ENCODE results near the gene ZNF217. TPM values are rescaled to one million over a fixed set of nuclear protein-coding genes. Genes with fewer than 3 reads are reported as not detected.
"Not testable (repeated sequence)": the region's sequence is repeated elsewhere in the genome, so short reads cannot be mapped to it uniquely, and the experiment has no call there.

Gene ZNF217
- 10 to 100 TPM; 89.5 to 90.4 TPM for total RNA-seq

DNA sequence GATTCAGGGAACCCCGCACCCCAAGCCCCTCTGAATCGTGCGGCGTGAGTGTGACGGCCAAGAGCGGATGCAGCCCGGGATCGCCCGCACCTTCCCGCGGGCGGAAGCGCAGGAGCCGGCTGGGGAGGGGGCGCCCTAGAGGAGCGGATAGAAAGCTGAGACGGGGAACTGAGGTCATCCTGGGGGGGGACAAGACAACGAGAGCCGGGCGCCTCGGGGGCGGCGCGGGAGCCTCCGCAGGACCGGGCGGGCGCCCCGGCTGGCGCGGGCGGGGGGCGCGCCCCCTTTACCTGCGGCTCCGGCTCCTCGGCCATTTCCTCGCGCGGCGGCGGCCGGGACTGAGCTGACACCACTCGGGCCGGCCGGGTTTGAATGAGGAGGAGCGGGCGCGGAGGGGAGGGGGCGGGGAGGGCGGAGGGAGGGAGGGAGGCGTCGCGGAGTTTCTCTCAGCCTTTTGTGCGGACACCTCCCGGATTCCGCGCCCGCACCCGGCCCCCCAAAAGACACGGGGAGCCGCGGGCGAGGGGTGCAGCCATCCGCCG, at the start of gene ZNF217:
TSS of gene ZNF217 (minus strand) at position 374 of the 542 bp plus-strand sequence. CDS start 11,013 bp downstream, outside the sequence.
- Mint-ChIP-seq H3K4me1 (peaks cover 43% of the 10 kb centered on the region), H3K36me3 (ENCODE audit: low read depth) (peaks cover 36% of the 10 kb centered on the region), H3K27ac (peak within 1 kb of the TSS; percentile 99), H3K4me3 (peak within 1 kb of the TSS; percentile 99)
- CTCF ChIA-PET, result interaction anchor here (0.8 to 2.6 kb wide), 5 partner anchors 11 to 346 kb away, joined by 3 to 13 read pairs (median 7); no protein-coding TSS in a partner anchor
- POLR2A ChIA-PET, result interaction anchor here (0.8 to 7.1 kb wide), 22 partner anchors 9 to 347 kb away, joined by 3 to 89 read pairs (median 7); no protein-coding TSS in a partner anchor
- H3K9me3 Mint-ChIP-seq, H3K27me3 Mint-ChIP-seq: not testable (repeated sequence)
- DNase-seq, result peak; percentile 82

DNA sequence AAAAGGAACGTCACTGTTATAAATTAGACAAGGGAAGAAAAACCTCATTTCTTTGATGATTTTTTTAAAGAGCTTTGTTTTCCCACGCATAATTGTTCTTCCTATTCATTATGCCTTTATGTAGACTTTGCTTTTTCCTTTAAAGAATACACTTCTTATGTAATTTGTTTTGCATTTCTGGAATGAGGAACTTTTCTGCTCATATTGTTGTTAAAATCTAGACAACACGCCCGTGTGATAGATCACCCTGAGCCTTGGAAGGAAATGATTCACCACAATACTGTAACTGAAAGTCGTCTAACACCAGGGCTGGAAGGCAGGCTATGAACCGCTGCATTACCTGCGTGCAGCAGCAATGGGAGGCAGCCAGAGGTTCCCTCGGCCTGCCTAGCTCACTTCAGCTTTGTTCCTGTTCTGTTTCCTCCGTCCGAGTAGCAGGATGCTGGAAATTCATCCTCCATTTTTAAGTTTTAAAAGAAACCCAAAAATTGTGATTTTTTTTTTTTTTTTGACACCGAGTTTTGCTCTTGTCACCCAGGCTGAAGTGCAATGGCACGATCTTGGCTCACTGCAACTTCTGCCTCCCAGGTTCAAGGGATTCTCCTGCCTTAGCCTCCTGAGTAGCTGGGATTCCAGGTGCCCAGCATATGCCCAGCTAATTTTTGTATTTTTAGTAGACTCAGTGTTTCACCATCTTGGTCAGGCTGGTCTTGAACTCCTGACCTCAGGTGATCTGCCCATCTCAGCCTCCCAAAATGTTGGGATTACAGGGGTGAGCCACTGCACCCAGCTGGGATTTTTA, 49.6 kb upstream of the ZNF217 start:
- Mint-ChIP-seq H3K4me3 (peak overlapping the region; percentile 57), H3K4me1 (peaks cover 33% of the 10 kb centered on the region), H3K27me3 (no peaks in the 10 kb centered on the region), H3K9me3 (no peaks in the 10 kb centered on the region), H3K27ac (peak overlapping the region; percentile 90), H3K36me3 (ENCODE audit: low read depth) (no peaks in the 10 kb centered on the region)
- ChIA-PET POLR2A (interaction anchor here (0.7 to 3.8 kb wide), 26 partner anchors 9 to 830 kb away, joined by 3 to 56 read pairs (median 5); partner anchors contain the start of gene ZNF217), CTCF (interaction anchor here (0.7 to 1.6 kb wide), 14 partner anchors 10 to 273 kb away, joined by 3 to 9 read pairs (median 5); no protein-coding TSS in a partner anchor)
- peak; percentile 71 for DNase-seq

DNA sequence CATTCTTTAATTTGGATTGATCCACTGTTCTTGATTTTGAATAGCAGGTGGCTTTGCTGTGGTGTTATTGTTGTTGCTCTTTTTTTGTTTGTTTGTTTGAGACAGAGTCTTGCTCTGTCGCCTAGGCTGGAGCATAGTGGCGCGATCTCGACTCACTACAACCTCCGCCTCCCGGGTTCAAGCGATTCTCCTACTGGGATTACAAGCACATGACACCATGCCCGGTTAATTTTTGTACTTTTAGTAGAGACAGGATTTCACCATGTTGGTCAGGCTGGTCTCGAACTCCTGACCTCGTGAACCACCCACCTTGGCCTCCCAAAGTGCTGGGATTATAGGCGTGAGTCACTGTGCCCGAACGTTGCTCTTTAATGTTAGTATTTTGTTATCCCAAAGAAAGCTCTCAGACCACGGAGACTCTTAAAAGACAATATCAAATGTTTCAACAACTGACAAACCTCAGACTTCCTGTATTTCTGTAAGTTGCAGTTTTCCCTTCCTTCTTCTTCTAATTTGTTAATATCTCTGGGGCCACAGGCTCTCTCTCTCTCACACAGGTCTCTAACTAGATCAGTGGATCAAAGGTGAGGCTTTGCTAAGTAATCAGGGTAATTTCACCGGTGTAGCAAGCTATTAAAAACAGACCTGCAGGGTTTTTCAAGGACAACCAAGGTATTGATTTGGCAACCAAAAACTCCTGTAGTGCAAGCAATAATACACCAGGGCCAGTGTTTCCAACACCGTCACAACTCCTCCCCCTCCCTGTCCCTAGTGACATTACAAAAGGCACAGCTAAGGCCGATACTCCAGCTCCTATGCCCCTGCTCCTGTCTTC, 48.8 kb upstream of the ZNF217 start:
- ChIA-PET CTCF (interaction anchor here (0.7 to 1.6 kb wide), 14 partner anchors 11 to 273 kb away, joined by 3 to 9 read pairs (median 4); no protein-coding TSS in a partner anchor), POLR2A (interaction anchor here (0.7 to 3.8 kb wide), 25 partner anchors 10 to 829 kb away, joined by 3 to 56 read pairs (median 5); partner anchors contain the start of gene ZNF217)
- DNase-seq, result peak; percentile 54
- peak overlapping the region; percentile 57 for H3K4me3 Mint-ChIP-seq
- H3K36me3 Mint-ChIP-seq (ENCODE audit: low read depth), result no peaks in the 10 kb centered on the region
- H3K27ac Mint-ChIP-seq, result peak overlapping the region; percentile 90
- H3K9me3 Mint-ChIP-seq, result no peaks in the 10 kb centered on the region
- peaks cover 33% of the 10 kb centered on the region for H3K4me1 Mint-ChIP-seq
- H3K27me3 Mint-ChIP-seq, result no peaks in the 10 kb centered on the region

DNA sequence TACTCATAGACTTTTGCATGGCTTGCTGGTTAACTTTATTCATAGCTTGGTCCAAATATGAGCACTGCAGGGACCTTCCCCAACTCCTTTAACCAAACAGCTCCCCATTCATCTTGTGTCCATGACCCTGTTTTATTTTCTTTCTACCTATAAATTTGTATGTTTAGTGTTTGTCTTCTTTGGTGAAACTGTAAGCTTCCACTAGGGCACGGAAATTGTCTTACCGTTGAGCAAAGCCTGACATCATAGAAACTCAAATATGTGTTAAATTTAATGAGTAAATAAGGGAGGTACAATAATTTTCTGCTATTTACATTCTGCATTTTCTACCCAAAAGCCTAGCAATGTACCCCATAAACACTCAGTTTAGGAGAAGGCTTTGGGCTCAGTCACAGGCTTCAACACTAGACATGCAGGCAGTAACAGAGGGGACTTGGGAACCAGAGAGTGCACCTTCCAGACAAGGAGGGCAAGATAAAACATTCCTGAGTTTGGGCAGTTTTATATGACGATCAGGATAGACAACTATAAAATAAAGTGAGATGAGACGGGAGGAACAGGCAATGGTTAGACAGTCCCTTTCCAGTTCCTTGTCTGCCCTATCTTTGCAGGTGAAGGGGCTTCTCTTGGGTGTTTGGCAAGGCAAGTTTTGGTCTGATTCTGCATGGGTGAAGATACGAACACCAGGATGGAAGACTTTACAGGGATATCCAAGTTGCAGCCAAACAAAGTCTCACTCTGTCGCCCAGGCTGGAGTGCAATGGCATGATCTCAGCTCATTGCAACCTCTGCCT, 46.2 kb upstream of the ZNF217 start:
- H3K9me3 Mint-ChIP-seq, result no peaks in the 10 kb centered on the region
- no peak overlapping the region for H3K27ac Mint-ChIP-seq
- no peak overlapping the region for H3K4me3 Mint-ChIP-seq
- ChIA-PET POLR2A (interaction anchor here (1.0 to 3.8 kb wide), 4 partner anchors 17 to 45 kb away, joined by 4 to 56 read pairs (median 6); no protein-coding TSS in a partner anchor), CTCF (interaction anchor here (1.5 to 2.7 kb wide), 2 partner anchors 18 to 21 kb away, joined by 3 to 8 read pairs; no protein-coding TSS in a partner anchor)
- DNase-seq, result no peak
- H3K4me1 Mint-ChIP-seq, result peaks cover 41% of the 10 kb centered on the region
- no peaks in the 10 kb centered on the region for H3K27me3 Mint-ChIP-seq
- no peaks in the 10 kb centered on the region for H3K36me3 Mint-ChIP-seq (ENCODE audit: low read depth)

DNA sequence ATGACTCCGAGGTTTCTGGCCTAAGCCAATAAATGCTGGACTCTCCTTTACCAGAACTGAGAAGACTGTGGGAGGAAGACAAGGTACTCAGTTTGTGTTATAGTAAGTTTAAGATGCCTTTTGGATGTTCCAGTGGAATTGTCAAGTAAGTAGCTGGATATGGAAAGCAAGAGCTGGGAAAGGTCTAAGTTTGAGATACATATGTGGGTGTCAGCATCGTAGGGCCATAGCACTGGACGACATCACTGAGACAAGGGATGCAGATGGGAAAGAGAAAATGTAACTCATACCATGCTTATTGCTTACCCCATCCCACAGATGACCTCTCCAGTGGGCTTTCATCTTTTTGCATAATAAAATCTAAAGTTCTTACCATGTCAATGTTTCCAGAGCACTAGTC, 45.5 kb upstream of the ZNF217 start:
- POLR2A ChIA-PET, result interaction anchor here (1.0 to 1.3 kb wide), 3 partner anchors 16 to 44 kb away, joined by 4 to 7 read pairs (median 4); no protein-coding TSS in a partner anchor
- no peak overlapping the region for H3K4me3 Mint-ChIP-seq
- peaks cover 39% of the 10 kb centered on the region for H3K4me1 Mint-ChIP-seq
- CTCF ChIA-PET, result interaction anchor here (1.5 to 2.7 kb wide), 2 partner anchors 17 to 22 kb away, joined by 3 to 8 read pairs; no protein-coding TSS in a partner anchor
- no peaks in the 10 kb centered on the region for H3K36me3 Mint-ChIP-seq (ENCODE audit: low read depth)
- H3K27me3 Mint-ChIP-seq, result no peaks in the 10 kb centered on the region
- no peak overlapping the region for H3K27ac Mint-ChIP-seq
- no peak for DNase-seq
- peaks cover 2% of the 10 kb centered on the region for H3K9me3 Mint-ChIP-seq

DNA sequence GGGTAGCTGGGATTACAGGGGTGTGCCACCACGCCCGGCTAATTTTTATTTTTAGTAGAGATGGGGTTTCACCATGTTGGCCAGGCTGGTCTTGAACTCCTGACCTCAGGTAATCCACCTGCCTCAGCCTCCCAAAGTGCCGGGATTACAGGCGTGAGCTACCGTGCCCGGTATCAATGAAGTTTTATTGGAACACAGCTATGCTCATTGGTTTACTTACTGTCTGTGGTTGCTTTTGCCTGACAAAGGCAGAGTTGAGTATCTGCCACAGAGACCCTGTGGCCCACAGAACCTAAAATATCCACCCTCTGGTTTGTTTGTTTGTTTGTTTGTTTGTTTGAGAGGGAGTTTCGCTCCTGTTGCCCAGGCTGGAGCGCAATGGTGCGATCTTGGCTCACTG, 43.7 kb upstream of the ZNF217 start:
- POLR2A ChIA-PET; CTCF ChIA-PET; H3K9me3 Mint-ChIP-seq; H3K27me3 Mint-ChIP-seq; H3K4me3 Mint-ChIP-seq; DNase-seq; H3K27ac Mint-ChIP-seq; H3K36me3 Mint-ChIP-seq (ENCODE audit: low read depth): not testable (repeated sequence)
- H3K4me1 Mint-ChIP-seq, result peaks cover 22% of the 10 kb centered on the region

DNA sequence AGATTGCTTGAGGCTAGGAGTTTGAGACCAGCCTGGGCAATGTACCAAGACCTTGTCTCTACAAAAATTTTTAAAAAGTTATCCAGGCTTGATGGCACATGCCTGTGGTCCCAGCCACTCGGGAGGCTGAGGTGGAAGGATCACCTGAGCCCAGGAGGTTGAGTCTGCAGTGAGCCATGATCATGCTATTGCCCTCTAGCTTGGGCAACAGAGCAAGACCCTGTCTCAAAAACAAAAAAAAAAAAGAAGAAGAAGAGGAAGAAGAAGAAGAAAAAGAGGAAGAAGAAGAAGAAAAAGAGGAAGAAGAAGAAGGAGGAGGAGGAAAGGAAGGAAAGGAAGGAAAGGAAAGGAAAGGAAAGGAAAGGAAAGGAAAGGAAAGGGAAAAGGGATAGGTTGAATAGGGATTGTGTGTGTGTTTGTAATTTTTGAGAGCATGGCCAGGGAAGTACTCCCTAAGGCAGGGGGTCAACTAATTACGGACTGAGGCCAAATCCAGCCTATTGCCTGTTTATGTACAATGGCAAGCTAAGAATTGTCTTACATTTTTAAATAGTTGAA, 43.0 kb upstream of the ZNF217 start:
- ChIA-PET POLR2A (interaction anchor here (1.5 kb wide), 1 partner anchor 27 kb away, joined by 4 read pairs; no protein-coding TSS in a partner anchor), CTCF (interaction anchor here (1.5 kb wide), 1 partner anchor 9 kb away, joined by 3 read pairs; no protein-coding TSS in a partner anchor)
- Mint-ChIP-seq H3K4me1 (peaks cover 17% of the 10 kb centered on the region), H3K27me3 (no peaks in the 10 kb centered on the region), H3K9me3 (peaks cover 4% of the 10 kb centered on the region), H3K4me3 (no peak overlapping the region), H3K27ac (no peak overlapping the region), H3K36me3 (ENCODE audit: low read depth) (no peaks in the 10 kb centered on the region)
- no peak for DNase-seq

DNA sequence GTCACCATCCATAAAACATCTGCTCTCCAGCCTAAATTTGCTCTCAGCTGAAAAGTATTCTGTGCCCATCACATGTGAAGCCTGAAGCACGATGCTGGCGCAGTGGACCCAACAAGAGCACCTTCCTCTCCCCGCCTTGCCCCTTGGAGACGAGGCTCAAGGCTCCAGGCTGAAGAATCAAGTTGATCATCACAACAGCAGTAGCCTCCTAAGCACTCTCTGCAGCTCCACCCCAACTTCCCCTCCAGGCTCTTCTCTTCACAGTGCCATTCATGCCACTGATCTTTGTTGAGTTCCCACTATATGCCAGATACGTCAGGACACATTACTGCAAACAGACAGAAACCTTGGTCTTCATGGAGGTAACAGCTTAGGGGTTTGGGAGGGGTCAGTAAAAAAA, 41.6 kb upstream of the ZNF217 start:
- CTCF ChIA-PET, result interaction anchor here (1.5 kb wide), 1 partner anchor 11 kb away, joined by 3 read pairs; no protein-coding TSS in a partner anchor
- no peak for DNase-seq
- POLR2A ChIA-PET, result interaction anchor here (1.5 kb wide), 1 partner anchor 25 kb away, joined by 4 read pairs; no protein-coding TSS in a partner anchor
- H3K9me3 Mint-ChIP-seq, result peaks cover 4% of the 10 kb centered on the region
- H3K27me3 Mint-ChIP-seq, result no peaks in the 10 kb centered on the region
- H3K4me1 Mint-ChIP-seq, result peaks cover 9% of the 10 kb centered on the region
- no peak overlapping the region for H3K27ac Mint-ChIP-seq
- H3K4me3 Mint-ChIP-seq, result no peak overlapping the region
- no peaks in the 10 kb centered on the region for H3K36me3 Mint-ChIP-seq (ENCODE audit: low read depth)

DNA sequence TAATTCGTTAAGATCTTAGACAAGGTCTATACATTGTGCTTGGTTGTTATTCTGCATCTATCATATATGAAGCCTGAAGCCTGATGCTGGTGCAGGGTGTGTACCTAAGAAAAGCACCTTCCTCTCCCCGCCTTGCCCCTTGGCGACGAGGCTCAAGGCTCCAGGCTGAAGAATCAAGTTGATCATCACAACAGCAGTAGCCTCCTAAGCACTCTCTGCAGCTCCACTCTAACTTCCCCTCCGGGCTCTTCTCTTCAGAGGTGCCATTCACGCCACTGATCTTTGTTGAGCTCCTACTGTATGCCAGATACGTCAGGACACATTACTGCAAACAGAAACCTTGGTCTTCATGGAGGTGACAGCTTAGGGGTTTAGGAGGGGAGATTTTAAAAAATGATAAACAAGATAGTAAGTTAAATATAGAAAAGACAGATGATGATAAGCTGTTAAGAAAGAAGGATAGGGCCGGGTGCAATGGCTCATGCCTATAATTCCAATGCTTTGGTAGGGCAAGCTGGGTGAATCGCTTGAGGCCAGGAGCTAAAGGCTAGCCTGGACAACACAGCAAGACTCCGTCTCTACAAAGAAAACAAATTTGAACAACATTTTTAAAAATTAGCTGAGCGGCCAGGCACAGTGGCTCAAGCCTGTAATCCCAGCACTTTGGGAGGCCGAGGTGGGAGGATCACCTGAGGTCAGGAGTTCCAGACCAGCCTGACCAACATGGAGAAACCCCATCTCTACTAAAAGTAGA, 38.4 kb upstream of the ZNF217 start:
- CTCF ChIA-PET, result interaction anchor here (0.6 to 1.4 kb wide), 2 partner anchors 9 to 199 kb away, joined by 3 to 5 read pairs; no protein-coding TSS in a partner anchor
- POLR2A ChIA-PET, result interaction anchor here (0.8 to 2.2 kb wide), 2 partner anchors 22 to 29 kb away, joined by 3 to 7 read pairs; no protein-coding TSS in a partner anchor

DNA sequence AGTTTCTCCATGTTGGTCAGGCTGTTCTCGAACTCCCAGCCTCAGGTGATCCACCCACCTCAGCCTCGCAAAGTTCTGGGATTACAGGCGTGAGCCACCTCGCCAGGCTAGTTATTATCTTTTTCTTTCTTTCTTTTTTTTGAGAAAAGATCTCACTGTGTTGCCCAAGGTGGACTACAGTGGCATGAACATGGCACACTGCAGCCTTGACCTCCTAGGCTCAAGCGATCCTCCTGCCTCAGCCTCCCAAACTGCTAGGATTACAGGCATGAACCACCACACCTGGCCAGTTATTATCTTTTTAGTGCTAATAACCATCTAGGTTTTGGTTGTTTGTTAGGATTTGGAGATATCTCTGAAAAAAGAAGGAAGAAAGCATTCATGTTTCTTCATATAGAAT, 35.8 kb upstream of the ZNF217 start:
- no peak overlapping the region for H3K4me3 Mint-ChIP-seq
- H3K9me3 Mint-ChIP-seq, result peaks cover 4% of the 10 kb centered on the region
- ChIA-PET CTCF (no interaction called here), POLR2A (no interaction called here)
- H3K36me3 Mint-ChIP-seq (ENCODE audit: low read depth), result no peaks in the 10 kb centered on the region
- H3K27ac Mint-ChIP-seq, result no peak overlapping the region
- no peak for DNase-seq
- H3K27me3 Mint-ChIP-seq, result no peaks in the 10 kb centered on the region
- peaks cover 5% of the 10 kb centered on the region for H3K4me1 Mint-ChIP-seq

More for the DNA sequence above, 38.4 kb upstream of the ZNF217 start:
- H3K9me3 Mint-ChIP-seq, result peaks cover 4% of the 10 kb centered on the region
- no peak overlapping the region for H3K4me3 Mint-ChIP-seq
- no peaks in the 10 kb centered on the region for H3K27me3 Mint-ChIP-seq
- no peak overlapping the region for H3K27ac Mint-ChIP-seq
- DNase-seq, result no peak
- H3K4me1 Mint-ChIP-seq, result peaks cover 11% of the 10 kb centered on the region
- H3K36me3 Mint-ChIP-seq (ENCODE audit: low read depth), result no peaks in the 10 kb centered on the region

DNA sequence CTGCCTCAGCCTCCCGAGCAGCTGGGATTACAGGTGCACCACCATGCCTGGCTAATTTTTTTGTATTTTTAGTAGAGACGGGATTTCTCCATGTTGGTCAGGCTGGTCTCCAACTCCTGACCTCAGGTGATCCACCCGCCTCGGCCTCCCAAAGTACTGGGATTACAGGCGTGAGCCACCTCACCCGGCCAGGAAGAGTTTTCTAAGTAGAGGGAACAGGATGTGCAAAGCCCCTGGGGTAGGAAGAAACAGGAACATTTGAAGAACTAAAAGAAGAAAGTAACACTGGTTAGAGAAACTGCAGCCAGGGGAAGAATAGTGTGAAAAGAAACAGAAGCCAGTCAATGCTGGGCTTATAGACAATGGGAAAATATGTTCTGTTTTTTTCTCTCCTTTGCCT, 35.1 kb upstream of the ZNF217 start:
- CTCF ChIA-PET; H3K36me3 Mint-ChIP-seq (ENCODE audit: low read depth); POLR2A ChIA-PET; H3K4me1 Mint-ChIP-seq; H3K9me3 Mint-ChIP-seq; H3K27me3 Mint-ChIP-seq; DNase-seq; H3K4me3 Mint-ChIP-seq: not testable (repeated sequence)
- H3K27ac Mint-ChIP-seq, result peak overlapping the region; percentile 26

All from activated CD4-positive, alpha-beta memory T cell treated with anti-CD3 and anti-CD28 coated beads, Interleukin-2, amount 10 ng/mL, durations not matched to agents 7 days and 5 days (primary cell).